Ovary (tissue), 9 donors: ENCODE results near the gene PASK. TPM values are rescaled to one million over a fixed set of nuclear protein-coding genes. Genes with fewer than 3 reads are reported as not detected.

Source experiments
- DNase-seq, 5 donors: peaks; one replicate each; pipeline ENCODE4 v3.0.0-alpha.2; 2019 to 2020
- H3K27ac ChIP-seq, 2 donors: fragments of 200-600 bp; one replicate each; pipeline versions ENCODE4 v1.5.1 to v1.8.0; 2019 to 2022
- H3K27me3 ChIP-seq: fragments of 200-600 bp; one replicate; pipeline ENCODE4 v1.8.0; 2022
- H3K36me3 ChIP-seq: fragments of 200-600 bp; sonication (generic); one replicate; pipeline ENCODE4 v1.5.1; 2019
- H3K4me1 ChIP-seq: one replicate; pipeline ENCODE4 v1.8.1; 2013; ENCODE audit warnings: mild to moderate bottlenecking, moderate library complexity; ENCODE audit not compliant: insufficient read depth
- H3K4me3 ChIP-seq: fragments of 200-600 bp; sonication (generic); one replicate; pipeline ENCODE4 v1.5.1; 2017
- H3K9me3 ChIP-seq, 2 donors: fragments of 200-600 bp in 1 of 2; sonication (generic) in 1 of 2; one replicate each; pipeline versions ENCODE4 v1.5.1 to v1.8.1; 2013 to 2019; ENCODE audit warnings: mild to moderate bottlenecking in 1 of 2, moderate library complexity in 1 of 2
- EP300 ChIP-seq: sonication (generic); formaldehyde crosslinking; IDR thresholded peaks from one replicate; pipeline ENCODE4 v1.6.1; 2017; ENCODE audit warnings: antibody characterized with exemption
- POLR2A ChIP-seq: fragments of 450-650 bp; IDR thresholded peaks from one replicate; pipeline ENCODE4 v1.6.1; 2017; ENCODE audit warnings: antibody characterized with exemption, mild to moderate bottlenecking, moderate library complexity
- WGBS, 3 donors: extraction: QIAGEN DNeasy Blood & Tissue Kit in 1 of 3; methylation state at CpG; one replicate each; pipeline versions ENCODE4 v1.1.5 to v1.1.7; 2013 to 2017; 5-methylcytosine and 5-hydroxymethylcytosine counted together
- intact Hi-C, 4 donors: fragments of 100-400 bp; cut with DNase I; formaldehyde crosslinking; loops; one replicate each; pipeline versions ENCODE4 v1.11.0 to v1.15.1; 2022 to 2023
- polyA plus RNA-seq, 2 donors: library from polyadenylated mRNA; stranded (reverse); fragments of 200-250 nt in 1 of 2; fragments of 350-450 nt in 1 of 2; fragmentation: Illumina TruSeq in 1 of 2; extraction: RNeasy Lipid Tissue Mini Kit (QIAGEN cat#74804) in 1 of 2; gene quantifications; one replicate each; pipeline ENCODE4 v1.2.3, GENCODE V29; 2013 to 2014
- total RNA-seq, 7 donors: library from RNA; depleted of rRNA in 2 of 7; stranded (reverse); fragments of >200 nt in 2 of 7; fragmentation: NEBNext Ultra II Directional in 3 of 7; extraction: Animal tissue kit (Norgen Biotek cat#: 25700) in 3 of 7; gene quantifications; one replicate each; pipeline versions ENCODE4 v1.1.0 to v1.2.4, GENCODE V29; 2016 to 2023
- TF ChIP-seq, protein P1 (sequence below), 3 donors: fragments of 450-650 bp in 2 of 3; fragments of 200-600 bp in 1 of 3; IDR thresholded peaks; one replicate each; pipeline versions ENCODE4 v1.5.1 to v1.8.0; 2016 to 2022; ENCODE audit warnings: antibody characterized with exemption in 3 of 3, mild to moderate bottlenecking in 1 of 3
- donor health status: DM: no; HTN: no; CAD: no; lungs with moderate emphysema.
- donor health status: DM: no; HTN: no; CAD: no.
- donor health status: Bipolar disorder and iron deficiency.
- donor health status: DM: yes; HTN: yes; CAD: no.
- donor health status: DM: no; HTN: no; CAD: no.
- donor health status: DM: yes; HTN: yes; CAD: no.

The PASK gene
- total and polyA plus RNA-seq, 9 donors, result 2.4 to 13.4 (median 7.4) TPM

DNA sequence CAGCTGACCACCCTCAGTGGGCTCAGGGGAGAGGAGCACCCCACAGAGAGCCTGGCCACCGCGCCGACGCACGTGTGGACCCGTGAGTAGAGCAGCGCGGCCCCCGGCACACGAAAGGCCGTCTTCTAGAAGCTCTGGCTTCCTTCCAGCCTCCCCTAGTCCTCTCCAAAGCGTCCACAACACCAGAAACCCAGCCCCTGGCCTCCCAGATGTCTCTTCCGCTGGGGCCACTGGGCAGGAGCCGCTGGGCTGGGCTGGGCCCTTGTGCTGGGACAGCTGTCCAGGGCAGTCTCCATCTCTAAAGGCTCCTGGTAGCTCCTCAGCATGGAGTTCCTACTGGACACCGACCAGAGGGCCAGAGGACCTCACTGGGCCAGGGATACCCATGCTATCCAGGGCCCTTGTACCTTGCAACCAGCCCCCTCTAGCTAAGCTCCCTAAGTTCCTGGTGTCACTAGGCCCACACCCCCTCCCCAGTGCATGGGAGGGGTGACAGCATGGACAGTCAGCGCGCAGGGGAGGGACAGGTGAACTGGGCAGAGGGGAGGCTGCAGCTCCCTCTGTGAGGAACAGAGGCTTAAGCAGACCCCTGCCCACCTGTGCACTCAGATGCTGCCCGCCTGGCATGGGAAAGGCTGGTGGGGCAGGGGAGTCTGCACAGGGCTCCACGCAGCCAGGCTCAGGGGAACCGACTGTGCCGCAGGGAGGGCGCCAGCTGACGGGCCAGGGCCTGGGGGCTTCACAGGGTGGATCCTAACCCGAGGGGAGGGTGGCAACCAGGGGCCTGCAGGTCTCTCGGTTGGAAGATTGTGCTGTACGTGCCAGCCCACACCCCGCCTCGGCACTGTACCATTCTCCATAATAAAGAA is 80.1 kb downstream of the PASK start:
- no peak for DNase-seq

DNA sequence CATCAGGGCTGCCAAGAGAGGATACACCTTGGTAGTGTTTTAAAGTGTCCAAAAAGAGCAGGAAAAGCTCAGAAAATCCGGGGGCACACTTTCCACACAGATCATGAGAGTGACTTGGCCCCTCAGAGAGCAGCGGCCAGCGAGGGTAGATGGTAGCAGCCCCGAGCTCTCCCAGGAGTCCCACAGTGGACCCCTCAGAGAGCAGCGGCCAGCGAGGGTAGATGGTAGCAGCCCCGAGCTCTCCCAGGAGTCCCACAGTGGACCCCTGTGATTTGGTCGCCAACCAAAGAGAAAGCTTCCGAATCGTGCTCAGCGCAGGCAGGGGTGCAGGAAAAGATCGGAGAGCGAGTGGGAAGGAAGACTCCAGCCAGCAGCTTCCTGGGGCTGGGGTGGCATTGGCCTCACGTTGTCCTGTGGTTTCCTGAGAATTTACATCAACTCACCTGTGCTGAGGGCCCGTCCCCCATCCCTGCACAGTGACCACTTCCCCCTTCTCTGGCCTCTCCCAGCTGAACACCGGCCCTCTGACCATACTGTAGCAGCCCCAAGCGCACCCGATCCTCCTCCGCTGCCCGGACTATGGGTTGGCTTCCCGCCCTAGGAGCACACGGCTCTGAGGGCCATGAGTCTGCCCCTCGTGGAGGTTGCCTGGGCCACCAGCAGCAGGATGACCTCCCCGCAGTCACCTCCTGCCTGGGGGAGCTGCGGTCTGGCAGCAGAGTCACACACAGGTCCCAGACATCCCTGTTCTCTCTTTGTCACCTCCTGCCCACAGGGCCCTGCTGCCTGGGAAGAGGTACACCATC is 80.9 kb downstream of the PASK start:
- no peaks in the 10 kb centered on the region for H3K4me1 ChIP-seq
- no peak overlapping the region for H3K27ac ChIP-seq
- H3K27me3 ChIP-seq, result no peaks in the 10 kb centered on the region
- 84 to 89% (median 87%) methylated on average over 25 of the region's 25 CpGs for WGBS, 3 donors
- H3K36me3 ChIP-seq, result no peaks in the 10 kb centered on the region
- no peak for DNase-seq
- H3K9me3 ChIP-seq, result no peaks in the 10 kb centered on the region
- intact Hi-C loops, result no loop called here
- no peak overlapping the region for H3K4me3 ChIP-seq
- TF ChIP-seq POLR2A (no peak), EP300 (no peak)
- TF ChIP-seq, protein P1, sequence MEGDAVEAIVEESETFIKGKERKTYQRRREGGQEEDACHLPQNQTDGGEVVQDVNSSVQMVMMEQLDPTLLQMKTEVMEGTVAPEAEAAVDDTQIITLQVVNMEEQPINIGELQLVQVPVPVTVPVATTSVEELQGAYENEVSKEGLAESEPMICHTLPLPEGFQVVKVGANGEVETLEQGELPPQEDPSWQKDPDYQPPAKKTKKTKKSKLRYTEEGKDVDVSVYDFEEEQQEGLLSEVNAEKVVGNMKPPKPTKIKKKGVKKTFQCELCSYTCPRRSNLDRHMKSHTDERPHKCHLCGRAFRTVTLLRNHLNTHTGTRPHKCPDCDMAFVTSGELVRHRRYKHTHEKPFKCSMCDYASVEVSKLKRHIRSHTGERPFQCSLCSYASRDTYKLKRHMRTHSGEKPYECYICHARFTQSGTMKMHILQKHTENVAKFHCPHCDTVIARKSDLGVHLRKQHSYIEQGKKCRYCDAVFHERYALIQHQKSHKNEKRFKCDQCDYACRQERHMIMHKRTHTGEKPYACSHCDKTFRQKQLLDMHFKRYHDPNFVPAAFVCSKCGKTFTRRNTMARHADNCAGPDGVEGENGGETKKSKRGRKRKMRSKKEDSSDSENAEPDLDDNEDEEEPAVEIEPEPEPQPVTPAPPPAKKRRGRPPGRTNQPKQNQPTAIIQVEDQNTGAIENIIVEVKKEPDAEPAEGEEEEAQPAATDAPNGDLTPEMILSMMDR (IDR thresholded peaks at IDR 0.05), result no peak

More for the DNA sequence above, 80.1 kb downstream of the PASK start:
- WGBS, 3 donors, result 89 to 93% (median 93%) methylated on average over 27 to 28 of the region's 28 CpGs
- intact Hi-C loops, result no loop called here
- TF ChIP-seq EP300 (no peak), POLR2A (no peak)
- TF ChIP-seq, protein P1 (IDR thresholded peaks at IDR 0.05), result no peak
- H3K36me3 ChIP-seq, result no peaks in the 10 kb centered on the region
- H3K9me3 ChIP-seq, result no peaks in the 10 kb centered on the region
- H3K4me3 ChIP-seq, result no peak overlapping the region
- no peak overlapping the region for H3K27ac ChIP-seq
- no peaks in the 10 kb centered on the region for H3K27me3 ChIP-seq
- H3K4me1 ChIP-seq, result no peaks in the 10 kb centered on the region

DNA sequence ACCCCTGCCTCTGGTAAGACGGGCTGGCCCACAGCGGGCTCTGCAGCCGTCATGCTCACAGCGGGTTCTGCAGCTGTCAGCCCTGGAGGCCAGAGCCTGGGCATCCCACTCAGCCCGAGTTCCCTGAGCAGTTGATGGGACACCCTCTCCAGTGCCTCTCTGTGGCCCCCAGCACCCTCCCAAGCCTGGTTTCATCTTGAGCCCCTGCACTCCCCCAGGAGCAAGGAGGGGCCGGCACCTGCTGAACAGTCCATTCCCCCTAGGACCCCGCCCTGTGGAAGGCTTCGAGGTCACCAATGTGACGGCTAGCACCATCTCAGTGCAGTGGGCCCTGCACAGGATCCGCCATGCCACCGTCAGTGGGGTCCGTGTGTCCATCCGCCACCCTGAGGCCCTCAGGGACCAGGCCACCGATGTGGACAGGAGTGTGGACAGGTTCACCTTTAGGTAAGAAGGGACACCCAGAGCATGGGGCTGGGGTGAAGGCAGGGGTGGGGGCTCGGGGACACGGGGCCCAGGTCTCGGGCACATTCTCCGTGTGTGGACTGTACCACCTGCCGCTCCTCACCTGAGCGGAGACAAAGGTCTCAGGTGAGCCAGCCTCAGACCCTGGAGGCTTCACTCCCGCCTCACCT is 81.7 kb downstream of the PASK start:
- H3K4me3 ChIP-seq, result no peak overlapping the region
- intact Hi-C loops, result no loop called here
- no peaks in the 10 kb centered on the region for H3K9me3 ChIP-seq
- TF ChIP-seq POLR2A (no peak), EP300 (no peak)
- TF ChIP-seq, protein P1 (IDR thresholded peaks at IDR 0.05), result no peak
- no peak overlapping the region for H3K27ac ChIP-seq
- WGBS, 3 donors, result 86 to 97% (median 93%) methylated on average over 16 to 21 of the region's 21 CpGs
- no peaks in the 10 kb centered on the region for H3K27me3 ChIP-seq
- no peak for DNase-seq
- peaks cover 2% of the 10 kb centered on the region for H3K4me1 ChIP-seq
- H3K36me3 ChIP-seq, result no peaks in the 10 kb centered on the region

DNA sequence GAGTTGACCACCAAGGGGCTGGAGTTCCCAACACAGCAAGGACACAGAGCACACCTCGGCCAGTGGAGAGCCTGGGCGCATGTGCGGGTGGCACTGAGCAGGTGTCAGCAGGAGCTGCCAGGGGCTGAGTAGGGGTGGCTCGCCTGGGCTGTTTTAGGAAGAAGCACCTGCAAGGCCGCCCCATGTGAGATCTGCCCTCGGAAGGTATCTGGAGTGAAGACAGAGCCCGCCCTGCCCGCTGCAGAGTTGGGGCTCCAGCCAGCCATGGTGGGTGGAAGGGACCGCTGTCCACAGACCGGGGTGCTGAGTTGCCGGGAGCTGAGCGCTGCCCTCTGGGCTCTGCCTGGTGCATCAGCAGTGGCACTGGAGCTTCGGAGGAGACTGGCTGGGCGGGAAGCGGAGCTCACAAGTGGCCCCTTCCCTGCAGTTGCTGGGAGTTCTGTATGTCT is 82.4 kb downstream of the PASK start:
- Histone ChIP-seq H3K9me3 (no peaks in the 10 kb centered on the region), H3K27ac (no peak overlapping the region), H3K4me3 (no peak overlapping the region), H3K27me3 (no peaks in the 10 kb centered on the region), H3K36me3 (no peaks in the 10 kb centered on the region), H3K4me1 (peaks cover 2% of the 10 kb centered on the region)
- TF ChIP-seq POLR2A, result no peak
- TF ChIP-seq EP300, result no peak
- TF ChIP-seq, protein P1 (IDR thresholded peaks at IDR 0.05), result no peak
- 79 to 82% (median 80%) methylated on average over 15 of the region's 15 CpGs for WGBS, 3 donors
- no peak for DNase-seq
- intact Hi-C loops, result no loop called here
